ENCODE data around the gene MRPL14.

MRPL14 gene

DNA sequence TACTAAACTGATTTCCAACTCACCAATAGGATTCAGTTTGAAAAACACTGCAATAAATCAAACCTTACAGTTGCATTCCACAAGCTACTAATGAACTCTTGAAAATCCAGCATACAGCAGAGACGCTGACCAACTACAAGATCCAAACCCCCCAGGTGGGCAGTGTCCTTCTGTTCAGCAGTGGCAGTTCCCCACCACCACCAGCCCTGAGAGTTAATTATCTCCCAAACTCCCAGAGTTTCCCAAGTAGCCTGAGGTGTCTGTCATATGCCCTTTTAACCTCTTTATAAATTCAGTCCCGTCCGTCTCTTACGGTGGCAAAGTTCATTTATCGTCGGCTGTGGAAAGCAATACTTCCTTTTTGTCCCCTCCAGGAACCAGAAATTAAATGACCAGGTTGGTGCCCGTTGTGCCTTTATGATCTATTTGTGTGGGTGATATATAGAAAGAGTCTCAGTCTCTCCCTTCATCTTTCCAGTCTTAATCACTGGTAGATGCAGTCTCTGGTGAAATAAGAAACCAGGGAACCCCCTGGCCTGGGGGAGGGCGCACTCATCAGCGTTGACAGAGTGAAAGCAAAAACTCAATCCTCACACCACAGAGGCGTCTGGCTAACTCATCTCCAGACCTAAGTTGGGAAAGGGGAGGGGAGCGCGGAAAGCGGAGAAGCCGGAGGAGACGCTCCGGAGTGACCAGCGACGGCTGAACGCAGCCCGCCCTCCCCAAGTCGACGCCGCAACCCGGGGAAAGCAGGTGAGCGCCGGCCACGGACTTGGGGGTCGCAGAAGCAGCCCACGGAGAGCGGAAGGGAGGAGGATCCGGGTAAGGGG is 717 bp downstream of the MRPL14 start:
- DNase-seq (ENCODE audit: low read depth, low spot score): peak; percentile 70

DNA sequence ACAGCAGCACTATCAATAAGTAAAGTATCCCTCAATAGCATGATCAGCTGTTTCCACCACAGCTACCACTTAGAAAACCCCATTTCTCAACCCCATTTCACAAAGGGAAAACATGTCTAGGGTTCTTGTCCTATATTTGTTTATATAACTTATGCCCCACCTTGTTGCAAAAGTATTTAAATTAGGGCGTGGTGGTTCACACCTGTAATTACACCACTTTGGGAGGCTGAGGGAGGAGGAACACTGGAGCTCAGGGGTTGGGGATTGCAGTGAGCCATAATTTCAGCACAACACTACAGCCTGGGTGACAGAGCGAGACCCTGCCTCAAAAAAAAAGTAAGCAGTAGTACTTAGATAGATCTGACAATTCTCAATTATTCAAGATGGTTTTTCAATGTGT is 3.7 kb downstream of the MRPL14 start:
- DNase-seq (ENCODE audit: low read depth, low spot score): no peak

DNA sequence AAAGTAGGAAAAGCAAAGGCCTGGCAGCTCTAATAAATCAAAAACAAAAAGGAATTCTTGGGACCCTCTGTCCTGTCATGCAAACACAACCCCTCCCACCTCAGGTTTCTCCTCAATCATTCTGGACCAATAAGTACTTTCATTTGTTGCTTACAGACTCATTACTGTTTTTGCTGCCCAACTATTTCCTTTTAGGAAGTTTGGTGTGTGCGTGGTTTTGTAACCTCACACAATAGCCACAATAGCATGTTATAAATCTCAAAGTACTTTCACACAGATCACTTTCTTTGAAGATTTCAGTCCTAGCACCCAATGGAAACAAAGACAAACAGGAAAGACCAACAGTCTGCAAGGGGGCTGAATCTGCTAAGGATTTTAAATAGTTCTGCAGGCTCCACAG is 4.5 kb downstream of the MRPL14 start:
- DNase-seq (ENCODE audit: low read depth, low spot score): no peak

DNA sequence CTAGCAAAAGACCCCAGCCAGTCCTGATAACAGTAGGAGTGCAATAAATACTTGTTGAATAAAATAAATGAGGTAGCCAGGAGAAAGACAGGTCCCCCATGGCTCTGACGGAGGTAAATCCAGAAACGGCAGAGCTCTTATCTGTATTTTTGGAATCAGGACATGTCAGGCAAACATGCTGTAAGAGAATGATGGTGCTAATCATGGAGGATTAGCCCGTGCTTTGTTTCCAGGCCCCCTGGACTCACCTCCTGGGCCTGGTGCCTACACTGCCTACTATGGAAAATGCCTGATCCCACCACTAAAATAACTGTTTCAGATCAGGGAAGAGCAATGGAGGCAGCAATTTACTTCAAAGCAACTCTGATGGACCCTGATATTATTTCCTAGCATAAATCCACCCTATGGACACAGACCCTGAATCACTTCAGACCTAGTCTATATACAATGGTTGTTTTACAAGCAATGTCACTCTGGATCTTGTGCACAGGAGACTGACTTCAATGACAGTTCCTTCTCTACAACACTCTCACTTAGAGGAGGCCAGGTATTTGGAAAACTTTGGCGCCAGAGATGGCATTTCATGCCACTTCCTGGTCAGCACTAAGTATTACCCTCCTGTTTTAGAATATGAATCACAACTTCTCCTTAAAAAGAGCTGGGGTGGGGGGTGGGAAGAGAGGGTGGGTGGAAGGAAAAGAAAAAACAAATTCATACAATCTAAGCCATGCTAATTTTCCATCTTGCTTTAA is 6.4 kb downstream of the MRPL14 start:
- no peak for DNase-seq (ENCODE audit: low read depth, low spot score)

DNA sequence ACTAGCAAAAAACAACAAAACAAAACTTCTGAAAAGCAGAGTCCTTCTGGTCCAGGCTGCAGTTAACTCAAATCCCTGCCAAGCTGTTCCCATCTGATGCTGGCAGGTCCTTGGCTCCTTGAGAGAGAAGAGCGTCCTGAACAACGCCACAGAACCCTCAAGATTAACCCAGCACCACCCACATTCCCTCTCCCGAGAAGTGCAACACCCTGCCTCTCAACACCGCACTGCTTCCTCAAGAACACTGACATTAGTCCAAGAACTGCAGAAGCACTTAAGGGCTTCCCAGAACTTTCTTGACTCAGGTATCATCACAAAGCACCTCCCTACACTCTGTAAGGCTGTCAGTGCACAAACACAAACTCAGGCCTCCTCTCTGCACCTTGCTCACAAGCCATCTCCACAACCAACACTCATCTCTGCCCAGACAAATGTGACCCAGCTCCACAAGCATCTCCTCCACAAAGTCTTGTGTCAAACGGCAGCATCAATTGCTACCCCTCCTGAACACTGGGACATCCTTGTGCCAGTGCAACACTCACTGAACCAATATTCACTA is 7.5 kb downstream of the MRPL14 start:
- no peak for DNase-seq (ENCODE audit: low read depth, low spot score)

DNA sequence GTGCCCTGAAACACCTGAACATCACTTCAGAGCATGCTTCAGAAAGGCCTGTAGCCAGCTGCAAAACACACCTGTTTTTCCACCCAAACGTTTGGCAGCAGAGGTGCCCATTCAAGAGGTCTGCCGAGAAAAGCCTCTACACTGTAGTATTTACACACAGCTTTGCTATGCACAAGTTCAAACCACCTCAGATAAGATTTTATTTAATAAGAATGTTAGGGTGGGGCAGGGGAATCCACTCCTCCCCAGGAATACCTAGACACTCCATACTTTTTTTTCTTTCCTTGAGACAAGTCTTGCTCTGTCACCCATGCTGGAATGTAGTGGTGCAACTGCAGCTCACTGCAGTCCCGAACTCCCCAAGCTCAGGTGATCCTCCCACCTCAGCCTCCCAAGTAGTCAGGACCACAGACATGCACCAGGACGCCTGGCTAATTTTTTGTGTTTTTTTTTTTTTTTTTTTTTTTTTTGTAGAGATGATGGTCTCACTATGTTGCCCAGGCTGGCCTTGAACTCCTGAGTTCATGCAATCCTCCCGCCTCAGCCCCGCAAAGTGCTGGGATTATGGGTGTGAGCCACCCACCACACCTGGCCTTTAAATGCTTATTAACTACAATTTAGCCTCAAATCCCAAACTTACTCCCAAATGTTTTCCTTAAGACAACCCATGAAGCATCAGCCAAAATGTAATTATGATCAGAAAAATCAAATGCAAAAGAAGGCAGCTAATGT is 9.7 kb downstream of the MRPL14 start:
- no peak for DNase-seq (ENCODE audit: low read depth, low spot score)

DNA sequence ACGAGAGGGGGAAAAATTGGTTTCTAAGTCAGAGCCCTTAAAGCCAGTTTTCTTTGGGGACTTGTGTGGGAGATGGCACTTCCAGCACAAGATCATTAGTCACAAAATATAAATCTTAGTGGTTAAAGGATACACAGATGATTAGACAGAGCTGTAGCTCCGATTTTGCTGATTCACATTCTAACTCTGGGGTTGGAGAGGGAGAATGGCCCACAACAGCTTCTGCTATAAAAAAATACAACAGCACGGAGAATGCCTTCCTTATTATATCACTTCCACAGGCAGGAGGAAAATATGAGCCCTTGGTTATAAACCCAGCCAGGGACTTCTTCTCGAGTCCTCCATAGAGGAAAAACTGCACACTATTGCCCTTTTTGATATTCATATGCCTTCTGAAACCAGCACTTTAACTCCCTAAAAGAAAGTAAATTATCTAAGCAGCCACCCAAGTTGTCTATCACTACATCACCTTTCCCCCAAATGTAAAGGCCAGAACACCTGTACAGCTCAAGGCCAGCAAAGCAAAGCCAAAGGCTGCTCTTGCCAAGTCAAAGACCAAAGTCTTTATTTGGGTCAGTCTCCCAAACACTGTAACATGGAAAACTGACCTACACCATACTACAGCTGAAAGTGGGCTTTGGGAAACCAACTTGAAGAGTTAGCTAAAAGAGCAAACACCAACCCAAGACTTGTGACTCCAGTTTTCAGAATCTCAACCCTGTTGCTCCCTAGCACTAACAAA is 10.4 kb downstream of the MRPL14 start:
- no peak for DNase-seq (ENCODE audit: low read depth, low spot score)

DNA sequence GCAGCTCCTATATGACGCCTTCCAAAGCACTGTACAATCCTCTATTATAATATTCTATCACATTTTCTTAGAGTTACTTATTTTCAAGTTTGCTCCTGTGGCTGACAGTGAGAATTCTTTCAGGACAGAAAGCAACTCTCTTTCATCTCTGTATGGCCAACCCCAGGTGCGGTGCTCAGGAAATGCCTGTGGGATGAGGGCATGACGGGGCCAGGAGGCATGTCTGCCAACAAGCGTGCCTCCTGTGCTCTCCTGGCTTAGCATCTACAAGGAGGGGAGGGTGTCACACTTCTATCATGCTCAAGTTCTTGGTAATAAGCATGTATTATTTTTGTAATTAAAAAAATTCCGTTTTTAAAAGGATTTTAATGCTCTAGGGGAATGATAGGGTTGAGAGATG is 11.4 kb downstream of the MRPL14 start:
- no peak for DNase-seq (ENCODE audit: low read depth, low spot score)

DNA sequence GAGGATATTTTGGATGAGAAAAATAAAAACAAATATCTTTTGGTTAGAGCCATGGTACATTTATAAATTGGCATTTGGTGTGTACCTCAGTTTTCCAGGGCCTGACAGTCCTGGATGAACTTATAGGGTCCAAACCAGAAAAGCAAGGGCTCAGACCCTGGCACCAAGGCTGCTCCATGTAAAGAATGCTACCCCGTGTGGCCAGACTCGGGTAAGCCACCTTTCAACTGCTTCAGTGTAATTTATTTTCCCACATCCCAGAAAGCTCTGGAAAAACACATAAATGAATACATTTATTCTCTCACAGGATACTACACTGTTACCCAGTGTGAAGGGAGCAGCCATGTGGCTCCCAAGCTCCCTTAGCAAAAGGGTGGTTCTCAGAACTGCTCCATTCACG is 13.8 kb downstream of the MRPL14 start:
- DNase-seq (ENCODE audit: low read depth, low spot score): no peak

DNA sequence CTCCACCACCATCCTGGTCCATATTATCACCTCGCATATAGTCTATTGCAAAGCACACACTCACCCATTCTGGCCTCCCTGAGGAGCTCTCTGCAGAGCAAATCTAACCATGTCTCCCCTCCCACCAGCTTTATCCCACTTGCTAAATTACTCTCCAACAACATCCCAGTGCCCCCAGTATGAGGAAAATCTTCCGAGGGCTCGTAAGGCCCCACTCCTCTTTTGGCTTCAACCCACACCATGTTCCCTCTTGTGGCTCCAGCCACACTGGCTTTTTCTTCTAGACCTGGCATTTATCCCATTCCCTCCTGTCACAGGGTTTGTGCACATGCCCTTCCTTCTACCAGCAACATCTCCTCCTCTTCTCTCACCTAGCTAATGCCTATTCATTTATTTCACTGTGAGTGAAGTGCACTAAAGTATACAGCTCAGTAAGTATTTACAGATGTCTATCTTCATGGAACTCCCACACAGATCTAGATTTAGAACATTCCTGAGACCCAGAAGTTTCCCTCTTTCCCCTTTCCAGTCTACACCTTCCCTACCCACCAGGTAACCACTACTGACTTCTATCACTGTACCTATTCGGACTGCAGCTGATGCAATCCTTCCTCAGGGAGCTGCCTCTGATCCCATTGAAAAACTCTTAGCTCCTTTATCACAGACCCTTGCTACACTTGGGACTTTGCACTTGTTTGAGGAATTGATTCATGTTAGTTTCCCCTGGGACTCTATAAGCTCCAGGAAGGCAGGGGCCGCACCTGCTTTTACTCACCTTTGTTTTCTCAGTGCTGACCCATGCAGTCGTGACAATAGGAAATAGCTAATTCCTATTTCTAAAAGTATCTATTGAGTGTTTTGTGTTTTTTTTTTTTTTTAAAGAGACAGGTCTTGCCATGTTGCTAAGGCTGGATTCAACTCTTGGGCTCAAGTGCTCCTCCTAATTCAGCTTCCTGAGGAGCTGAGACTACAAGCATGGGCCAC is 15.5 kb downstream of the MRPL14 start:
- no peak for DNase-seq (ENCODE audit: low read depth, low spot score)

DNA sequence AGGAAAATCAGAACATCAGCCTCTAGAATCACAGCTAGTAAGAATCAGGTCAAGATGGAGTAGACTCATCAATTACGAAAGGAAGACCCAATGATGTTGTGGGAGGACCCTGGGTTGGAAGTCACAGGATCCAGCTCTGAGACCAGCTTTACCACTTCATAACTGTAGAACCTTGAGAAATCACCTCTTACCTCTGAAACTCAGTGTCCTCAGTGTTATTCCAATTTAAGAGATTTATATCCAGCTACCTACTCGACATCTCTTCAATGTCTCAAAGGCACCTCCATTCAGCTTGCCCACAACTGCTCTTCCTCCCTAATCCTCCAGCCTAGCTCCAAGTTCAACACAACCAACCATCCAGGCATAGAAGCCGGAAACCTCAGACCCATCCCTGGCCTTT is 16.3 kb downstream of the MRPL14 start:
- DNase-seq (ENCODE audit: low read depth, low spot score): no peak

DNA sequence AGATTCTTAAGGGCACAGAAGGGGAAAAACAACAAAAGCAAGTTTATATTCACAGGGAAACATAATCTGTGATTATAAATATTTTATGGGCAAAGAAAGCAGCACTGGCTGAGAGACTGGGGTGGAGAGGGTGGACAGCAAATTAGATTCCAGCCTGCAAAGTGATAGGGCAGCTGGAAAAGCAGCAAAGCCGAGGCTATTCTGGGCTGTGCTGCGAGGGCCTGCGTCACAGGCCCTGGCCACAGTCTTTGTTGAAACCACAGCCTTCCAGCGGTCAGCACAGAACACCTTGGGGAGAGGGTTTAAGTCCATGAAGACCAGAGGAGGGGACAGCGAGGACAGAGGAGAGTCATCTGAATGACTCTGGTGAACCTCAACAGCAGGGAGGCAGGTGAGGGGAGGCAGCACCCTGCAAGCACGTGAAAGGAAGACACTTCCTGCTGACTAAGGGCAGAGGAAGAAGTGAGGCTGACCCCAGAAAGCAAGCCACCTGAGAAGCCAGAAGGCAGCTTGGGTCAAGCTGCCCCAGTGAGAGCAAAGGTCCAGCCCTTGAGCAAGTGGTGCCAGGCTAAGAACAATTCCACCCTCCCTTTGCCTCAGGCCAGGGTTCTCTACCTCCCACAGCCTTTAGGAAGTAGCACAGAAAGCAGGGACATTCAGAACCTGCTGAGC is 17.1 kb downstream of the MRPL14 start:
- no peak for DNase-seq (ENCODE audit: low read depth, low spot score)

DNA sequence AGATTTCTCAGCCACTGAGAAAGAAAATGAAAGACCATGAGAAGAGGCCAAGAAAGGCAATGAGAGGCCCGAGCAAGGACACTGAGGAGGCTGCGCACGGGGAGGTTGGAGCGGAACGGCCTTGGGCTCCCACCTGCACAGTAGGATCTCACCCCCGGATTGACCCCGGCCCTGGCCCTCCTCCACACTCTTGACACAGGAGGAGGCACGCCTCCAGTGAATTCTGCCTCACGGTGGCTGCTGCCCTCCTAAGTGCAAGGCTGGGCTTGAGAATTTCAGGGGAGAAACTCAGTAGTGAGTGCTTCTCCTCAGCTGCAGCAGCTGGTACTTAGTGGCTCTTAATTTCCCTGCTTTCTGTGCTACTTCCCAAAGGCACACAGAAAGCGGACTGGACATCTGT is 18.0 kb downstream of the MRPL14 start:
- no peak for DNase-seq (ENCODE audit: low read depth, low spot score)

DNA sequence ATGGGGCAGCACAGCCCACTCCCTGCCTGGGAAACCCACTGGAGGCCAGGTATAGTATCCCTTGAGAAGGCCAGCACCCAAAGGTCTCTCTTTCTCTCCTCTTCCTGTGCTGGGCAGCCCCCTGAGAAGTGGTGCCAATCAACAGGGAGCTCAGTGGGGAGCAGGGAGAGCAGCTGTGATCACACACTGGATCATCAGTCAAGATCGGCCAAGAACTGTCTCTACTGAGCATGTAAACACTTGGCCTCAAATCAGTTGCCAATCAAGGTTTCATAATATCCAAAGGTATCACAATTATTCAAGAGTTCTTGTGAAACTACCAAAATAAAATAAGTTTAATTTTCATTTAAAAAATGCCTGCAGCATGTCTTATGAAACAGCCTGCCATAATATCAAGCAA is 18.8 kb downstream of the MRPL14 start:
- DNase-seq (ENCODE audit: low read depth, low spot score): no peak

DNA sequence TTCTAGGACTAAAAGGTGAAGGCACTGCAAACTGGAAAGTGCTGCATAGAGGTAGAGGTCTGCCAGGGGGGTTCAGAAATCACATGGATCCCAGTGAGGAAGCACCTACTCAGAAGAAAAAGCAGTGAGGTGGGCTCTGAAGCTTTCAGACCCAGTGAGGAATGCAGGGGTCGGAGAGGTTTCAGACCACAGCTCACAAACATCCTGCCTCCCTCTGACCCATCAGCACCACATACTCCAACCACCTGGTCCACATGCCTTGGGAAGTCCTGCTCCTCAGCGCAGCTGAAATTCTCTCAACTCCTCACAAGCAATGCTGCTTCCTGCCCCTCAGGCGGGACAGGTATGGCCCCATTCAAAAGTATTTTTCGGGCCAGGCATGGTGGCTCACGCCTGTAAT is 20.2 kb downstream of the MRPL14 start:
- DNase-seq (ENCODE audit: low read depth, low spot score): no peak

DNA sequence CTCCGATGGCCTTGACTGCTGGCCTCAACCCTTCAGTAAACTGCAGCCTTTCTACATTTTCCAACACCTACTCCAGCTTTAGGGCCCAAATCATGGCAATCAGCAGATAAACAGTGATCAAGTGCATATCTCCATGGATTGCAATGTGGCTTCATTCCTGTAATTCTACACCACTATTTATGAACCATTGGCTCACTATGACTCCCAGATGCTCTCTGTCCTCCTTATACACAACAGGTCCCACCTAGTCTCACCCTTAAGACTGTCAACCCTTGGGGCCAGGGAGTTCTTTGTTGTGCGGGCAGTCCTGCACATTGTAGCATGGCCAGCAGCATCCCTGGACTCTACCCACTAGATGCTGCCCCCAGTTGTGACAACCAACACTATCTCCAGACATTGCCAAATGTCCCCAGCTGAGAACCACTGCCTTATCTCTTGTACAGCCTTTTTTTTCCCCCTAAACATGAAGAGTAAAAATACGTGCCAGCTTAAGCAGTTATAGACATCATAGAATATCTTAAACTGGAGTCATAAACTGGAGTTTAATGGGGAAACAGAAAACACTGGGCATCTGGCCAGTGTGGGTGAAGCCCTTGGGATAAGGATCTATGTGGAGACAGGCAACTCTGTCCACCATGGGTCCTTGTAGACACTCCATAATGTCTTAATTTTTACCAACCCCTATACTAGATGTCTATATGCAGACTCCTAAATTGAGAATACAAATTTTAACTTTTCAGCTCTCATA is 21.1 kb downstream of the MRPL14 start:
- no peak for DNase-seq (ENCODE audit: low read depth, low spot score)

DNA sequence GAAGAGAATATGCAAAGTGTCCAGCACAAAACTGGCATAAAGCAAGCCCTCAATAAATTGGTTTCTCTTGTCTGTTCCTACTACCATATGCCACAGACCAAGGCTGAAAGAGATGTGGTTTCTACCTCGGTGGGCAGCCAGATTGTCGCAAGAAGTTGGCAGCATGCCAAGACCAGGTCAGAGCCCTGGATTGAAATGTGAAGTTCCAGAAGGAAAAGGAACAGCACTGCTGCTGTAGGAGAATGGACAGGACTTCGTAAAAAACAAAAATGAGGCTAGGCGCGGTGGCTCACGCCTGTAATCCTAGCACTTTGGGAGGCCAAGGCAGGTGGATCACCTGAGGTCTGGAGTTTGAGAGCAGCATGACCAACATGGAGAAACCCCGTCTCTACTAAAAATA is 22.1 kb downstream of the MRPL14 start:
- DNase-seq (ENCODE audit: low read depth, low spot score): no peak

DNA sequence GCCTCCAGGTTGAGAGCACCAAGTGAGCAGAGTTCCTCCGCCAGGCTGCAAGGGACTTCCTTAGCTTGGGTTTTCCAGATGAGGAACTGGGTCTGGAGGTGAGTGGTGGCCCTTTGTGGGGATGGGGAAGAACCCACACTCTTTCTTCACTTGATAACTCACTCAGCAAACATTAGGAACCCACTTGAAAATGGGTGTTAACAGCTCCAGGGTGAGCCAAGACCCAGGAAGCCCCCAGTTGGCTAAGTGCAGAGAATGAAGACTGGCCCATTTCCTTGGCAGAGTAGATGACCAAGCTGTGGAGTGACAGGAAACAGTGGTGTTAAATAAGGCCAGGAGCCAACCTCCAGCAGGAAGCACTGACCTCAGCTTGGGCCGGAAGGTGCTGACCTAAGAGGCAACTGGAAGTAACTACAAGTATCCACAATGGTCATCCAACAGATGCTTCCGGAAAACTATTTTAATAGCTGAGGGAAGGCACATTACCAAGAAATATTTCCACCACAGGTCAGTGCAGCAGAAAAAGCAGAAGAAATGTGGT is 22.7 kb downstream of the MRPL14 start:
- no peak for DNase-seq (ENCODE audit: low read depth, low spot score)

DNA sequence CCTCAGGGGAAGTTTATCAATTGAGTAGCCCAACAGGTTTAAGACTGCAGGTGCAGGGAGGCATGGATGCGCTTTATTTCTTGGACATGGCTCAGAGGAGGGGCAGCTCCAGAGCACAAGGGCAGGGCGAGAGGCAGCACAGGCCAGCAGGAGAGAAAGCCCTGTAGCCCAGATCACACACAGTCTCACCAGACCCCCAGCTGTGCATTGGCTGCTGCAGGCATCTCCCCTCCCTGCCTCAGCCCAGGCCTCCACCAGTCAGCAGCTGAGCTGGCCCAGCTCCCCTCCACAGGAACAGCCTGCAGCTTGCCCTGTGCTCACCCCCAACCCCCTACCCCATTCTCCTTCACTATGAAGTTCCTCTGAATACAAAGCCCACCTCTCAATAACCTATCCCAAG is 24.7 kb downstream of the MRPL14 start:
- no peak for DNase-seq (ENCODE audit: low read depth, low spot score)

Measured in activated naive CD8-positive, alpha-beta T cell treated with anti-CD3 and anti-CD28 coated beads, Interleukin-2, amount 50 U/mL, for 16 hours (primary cell).